GM10266 (cell line): ENCODE results near the gene ZFHX3.

Source experiments
- DNase-seq: peaks from one replicate; pipeline ENCODE4 v3.0.0; 2012; ENCODE audit errors: extremely low spot score
- CTCF ChIP-seq: IDR thresholded peaks from 2 replicates; pipeline ENCODE4 v1.5.1; 2012; ENCODE audit warnings: mild to moderate bottlenecking, low read depth; ENCODE audit not compliant: control insufficient read depth, insufficient read depth; ENCODE audit errors: missing control alignments

ZFHX3 gene

GRCh38 chr16:72944757-72945485 lies 103.0 kb downstream of the ZFHX3 start:
- no peak for TF ChIP-seq CTCF
- DNase-seq: no peak

- no peak for DNase-seq
- no peak for TF ChIP-seq CTCF
These were observed 105.9 kb downstream of the ZFHX3 start for GRCh38 chr16:72942021-72942420.

GRCh38 chr16:72940886-72941285 lies 107.0 kb downstream of the ZFHX3 start:
- DNase-seq: no peak
- TF ChIP-seq CTCF: no peak

- no peak for DNase-seq
- TF ChIP-seq CTCF: no peak
These were observed 108.7 kb downstream of the ZFHX3 start for GRCh38 chr16:72939247-72939646.

- no peak for DNase-seq
- no peak for TF ChIP-seq CTCF
These were observed 109.1 kb downstream of the ZFHX3 start for GRCh38 chr16:72938795-72939164.

GRCh38 chr16:72937916-72938794 lies 109.8 kb downstream of the ZFHX3 start:
- DNase-seq: no peak
- TF ChIP-seq CTCF: no peak

GRCh38 chr16:72937360-72937759 lies 110.6 kb downstream of the ZFHX3 start:
- no peak for TF ChIP-seq CTCF
- DNase-seq: no peak
